ENCODE measurements around the gene PHIP.

DNA sequence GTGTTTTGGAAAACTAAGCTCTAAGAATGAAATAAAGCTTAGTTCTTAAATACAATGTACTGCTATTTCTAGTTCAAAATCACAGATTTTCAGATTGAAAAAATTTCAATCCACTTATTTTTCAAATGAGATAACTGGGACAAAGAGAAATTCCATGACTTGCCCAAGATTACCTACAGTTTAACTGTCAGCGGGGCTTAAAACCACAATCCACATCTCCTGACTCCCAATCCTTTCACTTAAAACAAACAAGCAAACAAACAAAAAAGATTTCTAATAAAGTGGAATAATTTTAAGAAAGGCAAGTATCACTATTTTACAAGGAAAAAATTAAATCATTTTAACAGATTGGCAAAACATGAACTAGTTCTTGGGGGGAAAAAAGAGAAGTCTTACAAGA is 4.2 kb downstream of the PHIP start:
- no peak for TF ChIP-seq CEBPB (IDR thresholded peaks at IDR 0.05; ENCODE audit: low read depth)
- TF ChIP-seq, protein P1, sequence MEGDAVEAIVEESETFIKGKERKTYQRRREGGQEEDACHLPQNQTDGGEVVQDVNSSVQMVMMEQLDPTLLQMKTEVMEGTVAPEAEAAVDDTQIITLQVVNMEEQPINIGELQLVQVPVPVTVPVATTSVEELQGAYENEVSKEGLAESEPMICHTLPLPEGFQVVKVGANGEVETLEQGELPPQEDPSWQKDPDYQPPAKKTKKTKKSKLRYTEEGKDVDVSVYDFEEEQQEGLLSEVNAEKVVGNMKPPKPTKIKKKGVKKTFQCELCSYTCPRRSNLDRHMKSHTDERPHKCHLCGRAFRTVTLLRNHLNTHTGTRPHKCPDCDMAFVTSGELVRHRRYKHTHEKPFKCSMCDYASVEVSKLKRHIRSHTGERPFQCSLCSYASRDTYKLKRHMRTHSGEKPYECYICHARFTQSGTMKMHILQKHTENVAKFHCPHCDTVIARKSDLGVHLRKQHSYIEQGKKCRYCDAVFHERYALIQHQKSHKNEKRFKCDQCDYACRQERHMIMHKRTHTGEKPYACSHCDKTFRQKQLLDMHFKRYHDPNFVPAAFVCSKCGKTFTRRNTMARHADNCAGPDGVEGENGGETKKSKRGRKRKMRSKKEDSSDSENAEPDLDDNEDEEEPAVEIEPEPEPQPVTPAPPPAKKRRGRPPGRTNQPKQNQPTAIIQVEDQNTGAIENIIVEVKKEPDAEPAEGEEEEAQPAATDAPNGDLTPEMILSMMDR (IDR thresholded peaks at IDR 0.05 in 2 of 3, conservative IDR thresholded peaks at IDR 0.05 in 1 of 3; ENCODE audit: borderline replicate concordance in 1 of 3, insufficient read depth in 1 of 3, low read depth in 2 of 3, low read length in 2 of 3), result no peak
- TF ChIP-seq, protein P2, sequence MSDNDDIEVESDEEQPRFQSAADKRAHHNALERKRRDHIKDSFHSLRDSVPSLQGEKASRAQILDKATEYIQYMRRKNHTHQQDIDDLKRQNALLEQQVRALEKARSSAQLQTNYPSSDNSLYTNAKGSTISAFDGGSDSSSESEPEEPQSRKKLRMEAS (IDR thresholded peaks at IDR 0.05), result no peak
- no peak for TF ChIP-seq RAD21 (IDR thresholded peaks at IDR 0.05; ENCODE audit: low read depth)

Measured in HCT116 (cell line).